ENCODE data around the gene MYH2.

The MYH2 gene

GRCh38 chr17:10549096-10549842 lies at the start of gene MYH2:
Gene MYH2, minus strand, starts transcription at chr17:10549658. Its CDS starts 1,738 bp downstream, at chr17:10547920.
- Histone ChIP-seq H3K27me3 (ENCODE audit: insufficient read depth, low read depth) (no peaks in the 10 kb centered on the region), H3K79me2 (ENCODE audit: insufficient read depth, low read depth) (no peaks in the 10 kb centered on the region), H3K4me1 (ENCODE audit: low read depth, poor library complexity, severe bottlenecking) (no peaks in the 10 kb centered on the region), H3K27ac (no peak within 1 kb of the TSS), H4K20me1 (ENCODE audit: insufficient read depth) (no peaks in the 10 kb centered on the region), H3K36me3 (ENCODE audit: insufficient read depth) (no peaks in the 10 kb centered on the region), H3K4me2 (no peak within 1 kb of the TSS), H3K4me3 (IDR thresholded peaks at IDR 0.05; ENCODE audit: insufficient read depth, low read depth, low read length) (no peak within 1 kb of the TSS), H3K9ac (no peak within 1 kb of the TSS), H2AFZ (ENCODE audit: low read depth) (no peak within 1 kb of the TSS)
- no peak for TF ChIP-seq CTCF (conservative IDR thresholded peaks at IDR 0.05; ENCODE audit: low read depth, low read length)

- no peak for TF ChIP-seq CTCF (conservative IDR thresholded peaks at IDR 0.05; ENCODE audit: low read depth, low read length)
- H3K79me2 ChIP-seq (ENCODE audit: insufficient read depth, low read depth): no peaks in the 10 kb centered on the region
- H4K20me1 ChIP-seq (ENCODE audit: insufficient read depth): no peaks in the 10 kb centered on the region
Observed at GRCh38 chr17:10598621-10599020, 49.2 kb upstream of the MYH2 start.

GRCh38 chr17:10589553-10590145 lies 40.2 kb upstream of the MYH2 start:
- Histone ChIP-seq H3K27ac (no peak overlapping the region), H3K4me3 (IDR thresholded peaks at IDR 0.05; ENCODE audit: insufficient read depth, low read depth, low read length) (no peak overlapping the region), H4K20me1 (ENCODE audit: insufficient read depth) (no peaks in the 10 kb centered on the region), H3K79me2 (ENCODE audit: insufficient read depth, low read depth) (no peaks in the 10 kb centered on the region), H3K9ac (no peak overlapping the region), H3K4me1 (ENCODE audit: low read depth, poor library complexity, severe bottlenecking) (no peaks in the 10 kb centered on the region), H3K27me3 (ENCODE audit: insufficient read depth, low read depth) (no peaks in the 10 kb centered on the region), H3K36me3 (ENCODE audit: insufficient read depth) (no peaks in the 10 kb centered on the region), H3K4me2 (no peak overlapping the region), H2AFZ (ENCODE audit: low read depth) (no peak overlapping the region)
- TF ChIP-seq CTCF (conservative IDR thresholded peaks at IDR 0.05; ENCODE audit: low read depth, low read length): no peak

More at GRCh38 chr17:10598621-10599020, 49.2 kb upstream of the MYH2 start:
- no peaks in the 10 kb centered on the region for H3K36me3 ChIP-seq (ENCODE audit: insufficient read depth)
- H3K4me2 ChIP-seq: no peak overlapping the region
- H2AFZ ChIP-seq (ENCODE audit: low read depth): no peak overlapping the region
- no peaks in the 10 kb centered on the region for H3K27me3 ChIP-seq (ENCODE audit: insufficient read depth, low read depth)
- no peak overlapping the region for H3K9ac ChIP-seq
- H3K27ac ChIP-seq: no peak overlapping the region
- H3K4me1 ChIP-seq (ENCODE audit: low read depth, poor library complexity, severe bottlenecking): no peaks in the 10 kb centered on the region
- H3K4me3 ChIP-seq (IDR thresholded peaks at IDR 0.05; ENCODE audit: insufficient read depth, low read depth, low read length): no peak overlapping the region

- TF ChIP-seq CTCF (conservative IDR thresholded peaks at IDR 0.05; ENCODE audit: low read depth, low read length): no peak
- Histone ChIP-seq H3K27ac (no peak overlapping the region), H4K20me1 (ENCODE audit: insufficient read depth) (no peaks in the 10 kb centered on the region), H3K36me3 (ENCODE audit: insufficient read depth) (no peaks in the 10 kb centered on the region), H3K27me3 (ENCODE audit: insufficient read depth, low read depth) (no peaks in the 10 kb centered on the region), H3K4me3 (IDR thresholded peaks at IDR 0.05; ENCODE audit: insufficient read depth, low read depth, low read length) (no peak overlapping the region), H3K4me1 (ENCODE audit: low read depth, poor library complexity, severe bottlenecking) (no peaks in the 10 kb centered on the region), H2AFZ (ENCODE audit: low read depth) (no peak overlapping the region), H3K9ac (no peak overlapping the region), H3K4me2 (no peak overlapping the region), H3K79me2 (ENCODE audit: insufficient read depth, low read depth) (no peaks in the 10 kb centered on the region)
Observed at GRCh38 chr17:10585529-10585928, 36.1 kb upstream of the MYH2 start.
